Measurements from ENCODE around the gene RBBP8.

Gene RBBP8

GRCh38 chr18:23012249-23012648 lies 79.1 kb downstream of the RBBP8 start:
- no peak for DNase-seq

- DNase-seq = no peak
Observed at GRCh38 chr18:23020555-23021294, 87.6 kb downstream of the RBBP8 start.

- no peak for DNase-seq
Observed at GRCh38 chr18:23021623-23022022, 88.5 kb downstream of the RBBP8 start.

- no peak for DNase-seq
Observed at GRCh38 chr18:23032030-23032582, 99.0 kb downstream of the RBBP8 start.

GRCh38 chr18:23033056-23033455 lies 99.9 kb downstream of the RBBP8 start:
- DNase-seq = no peak

- no peak for DNase-seq
Observed at GRCh38 chr18:23036660-23037201, 103.6 kb downstream of the RBBP8 start.

- no peak for DNase-seq
Observed at GRCh38 chr18:23037646-23038045, 104.5 kb downstream of the RBBP8 start.

- DNase-seq = no peak
Observed at GRCh38 chr18:23038712-23039111, 105.6 kb downstream of the RBBP8 start.

- DNase-seq = no peak
Observed at GRCh38 chr18:23042133-23042532, 109.0 kb downstream of the RBBP8 start.

GRCh38 chr18:23043803-23044376 lies 110.8 kb downstream of the RBBP8 start:
- no peak for DNase-seq

- no peak for DNase-seq
Observed at GRCh38 chr18:23049698-23050373, 116.7 kb downstream of the RBBP8 start.

- no peak for DNase-seq
Observed at GRCh38 chr18:23053776-23054457, 120.8 kb downstream of the RBBP8 start.

GRCh38 chr18:23054553-23054952 lies 121.4 kb downstream of the RBBP8 start:
- DNase-seq = no peak

GRCh38 chr18:23056315-23056714 lies 123.2 kb downstream of the RBBP8 start:
- DNase-seq = no peak

GRCh38 chr18:23057096-23057495 lies 124.0 kb downstream of the RBBP8 start:
- DNase-seq = no peak

- no peak for DNase-seq
Observed at GRCh38 chr18:23058746-23059415, 125.8 kb downstream of the RBBP8 start.

- no peak for DNase-seq
Observed at GRCh38 chr18:23059541-23060465, 126.7 kb downstream of the RBBP8 start.

- no peak for DNase-seq
Observed at GRCh38 chr18:23062011-23062410, 128.9 kb downstream of the RBBP8 start.

- DNase-seq = no peak
Observed at GRCh38 chr18:23063502-23063901, 130.4 kb downstream of the RBBP8 start.

- no peak for DNase-seq
Observed at GRCh38 chr18:23065234-23065806, 132.2 kb downstream of the RBBP8 start.

- DNase-seq = no peak
Observed at GRCh38 chr18:23066060-23066459, 132.9 kb downstream of the RBBP8 start.
